Mucosa of rectum (tissue), 2 donors: ENCODE measurements around the gene ARPC1A.
"Not testable (repeated sequence)": the region's sequence is repeated elsewhere in the genome, so short reads cannot be mapped to it uniquely, and the experiment has no call there.

Experiments
- H3K27ac ChIP-seq, 2 donors: one replicate each; pipeline ENCODE4 v1.7.0; 2013; ENCODE audit warnings: inconsistent platforms in 2 of 2, low read depth in 2 of 2, low read length in 2 of 2
- H3K27me3 ChIP-seq, 2 donors: one replicate each; pipeline ENCODE4 v1.7.0; 2013; ENCODE audit warnings: low read length in 2 of 2; ENCODE audit not compliant: control insufficient read depth in 2 of 2, insufficient read depth in 2 of 2
- H3K36me3 ChIP-seq, 2 donors: one replicate each; pipeline ENCODE4 v1.7.0; 2013; ENCODE audit warnings: low read length in 2 of 2; ENCODE audit not compliant: control insufficient read depth in 2 of 2, insufficient read depth in 2 of 2
- H3K4me1 ChIP-seq, 2 donors: one replicate each; pipeline ENCODE4 v1.7.0; 2013; ENCODE audit warnings: low read length in 2 of 2, mild to moderate bottlenecking in 1 of 2; ENCODE audit not compliant: control insufficient read depth in 2 of 2, insufficient read depth in 2 of 2
- H3K4me3 ChIP-seq, 2 donors: one replicate each; pipeline ENCODE4 v1.7.0; 2013; ENCODE audit warnings: low read length in 2 of 2
- H3K9ac ChIP-seq, 2 donors: one replicate each; pipeline ENCODE4 v1.7.0; 2013; ENCODE audit warnings: low read length in 2 of 2, low read depth in 1 of 2, mild to moderate bottlenecking in 1 of 2
- H3K9me3 ChIP-seq, 2 donors: one replicate each; pipeline ENCODE4 v1.7.0; 2013; ENCODE audit warnings: low read length in 2 of 2; ENCODE audit not compliant: control insufficient read depth in 2 of 2
- donor health status: healthy.
- donor health status: Normal muscosa, but diverticular disease.

The ARPC1A gene

DNA sequence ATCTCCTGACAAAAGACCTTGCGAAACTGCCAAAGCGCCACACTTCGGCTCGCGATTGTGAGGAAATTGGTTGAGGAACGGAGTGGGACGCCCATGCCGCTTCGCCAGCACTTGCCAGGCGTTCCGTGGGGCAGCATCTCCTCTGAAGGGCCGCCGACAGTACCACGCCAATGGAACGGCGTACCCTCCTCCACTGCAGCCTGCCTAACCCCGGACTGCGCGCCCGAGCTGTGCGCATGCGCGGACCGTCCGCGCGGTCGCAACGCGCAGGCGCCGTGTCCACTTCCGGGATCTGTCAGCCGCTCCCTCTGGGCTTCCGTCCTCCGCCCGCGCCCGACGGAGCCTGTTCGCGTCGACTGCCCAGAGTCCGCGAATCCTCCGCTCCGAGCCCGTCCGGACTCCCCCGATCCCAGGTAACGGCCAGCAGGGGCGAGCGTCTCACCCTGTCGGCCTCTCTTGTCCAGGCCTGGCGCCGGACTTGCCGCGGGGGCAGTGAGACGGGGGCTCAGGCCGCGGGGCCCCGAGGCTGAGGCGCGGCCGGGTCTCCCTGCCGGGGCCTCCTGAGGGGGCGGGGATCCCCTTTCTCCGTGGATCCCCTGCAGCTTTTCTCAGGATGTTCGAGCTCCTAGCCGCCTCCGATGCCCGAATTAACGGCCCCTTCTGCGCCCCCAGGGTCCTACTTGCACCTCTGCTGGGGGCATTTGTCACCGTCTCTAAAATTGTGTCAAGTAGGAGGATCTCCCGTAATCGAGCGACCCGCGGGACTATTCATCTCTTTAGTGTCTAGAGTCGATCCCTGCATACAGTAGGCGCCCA lies at the start of gene ARPC1A:
Gene ARPC1A (plus strand): TSS at position 307 of the 816 bp plus-strand sequence. CDS start 7,456 bp downstream, outside the sequence.
- H3K27me3 ChIP-seq, result no peaks in the 10 kb centered on the region
- H3K9me3 ChIP-seq, result no peaks in the 10 kb centered on the region
- H3K4me1 ChIP-seq, result peaks cover 18 to 31% of the 10 kb centered on the region in 2 donors
- H3K27ac ChIP-seq, result peak within 1 kb of the TSS; percentile 87 to 94
- peak within 1 kb of the TSS; percentile 94 to 99 for H3K9ac ChIP-seq
- H3K4me3 ChIP-seq, result peak within 1 kb of the TSS; percentile 86 to 98
- H3K36me3 ChIP-seq, result peaks cover 0 to 2% of the 10 kb centered on the region in 2 donors

DNA sequence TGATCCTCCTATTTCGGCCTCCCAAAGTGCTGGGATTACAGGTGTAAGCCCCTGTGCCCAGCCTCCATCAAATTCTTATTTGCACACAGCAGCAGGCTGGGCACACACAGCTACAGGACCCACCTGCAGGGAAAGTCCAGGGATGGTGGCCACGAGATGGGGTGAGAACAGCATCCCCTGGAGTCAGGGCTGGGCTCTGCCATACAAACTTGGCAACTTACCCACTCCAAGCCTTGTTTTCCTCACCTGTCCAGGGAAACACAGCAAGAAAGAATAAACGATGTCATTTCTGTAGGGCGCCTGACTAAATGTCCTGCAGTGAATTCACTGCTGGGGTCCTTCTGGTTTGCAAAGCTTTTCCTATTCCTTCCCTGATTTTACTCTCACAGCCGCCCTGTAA lies 47.5 kb upstream of the ARPC1A start:
- H3K9me3 ChIP-seq, result no peaks in the 10 kb centered on the region
- H3K4me1 ChIP-seq, result peaks cover 0 to 3% of the 10 kb centered on the region in 2 donors

DNA sequence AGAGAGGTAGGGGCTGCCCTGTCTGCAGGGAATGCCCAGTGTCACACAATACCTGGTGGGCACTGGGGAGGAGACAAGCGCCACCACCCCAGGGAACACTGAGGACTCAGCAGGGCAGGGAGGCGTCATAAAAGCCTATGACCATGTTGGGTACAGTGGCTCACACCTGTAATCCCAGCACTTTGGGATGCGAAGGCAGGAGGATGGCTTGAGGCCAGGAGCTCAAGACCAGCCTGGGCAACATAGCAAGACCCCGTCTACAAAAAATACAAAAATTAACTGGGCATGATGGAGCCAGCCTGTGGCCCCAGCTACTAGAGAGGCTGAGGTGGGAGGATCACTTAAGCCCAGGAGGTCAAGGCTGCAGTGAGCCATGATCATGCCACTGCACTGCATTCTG lies 41.5 kb upstream of the ARPC1A start:
- H3K9ac ChIP-seq, H3K36me3 ChIP-seq, H3K27ac ChIP-seq, H3K4me3 ChIP-seq, H3K4me1 ChIP-seq, H3K27me3 ChIP-seq, H3K9me3 ChIP-seq: not testable (repeated sequence)

More for the DNA sequence above, 47.5 kb upstream of the ARPC1A start:
- Histone ChIP-seq H3K27me3 (no peaks in the 10 kb centered on the region), H3K27ac (no peak overlapping the region), H3K9ac (no peak overlapping the region), H3K4me3 (no peak overlapping the region), H3K36me3 (no peaks in the 10 kb centered on the region)

DNA sequence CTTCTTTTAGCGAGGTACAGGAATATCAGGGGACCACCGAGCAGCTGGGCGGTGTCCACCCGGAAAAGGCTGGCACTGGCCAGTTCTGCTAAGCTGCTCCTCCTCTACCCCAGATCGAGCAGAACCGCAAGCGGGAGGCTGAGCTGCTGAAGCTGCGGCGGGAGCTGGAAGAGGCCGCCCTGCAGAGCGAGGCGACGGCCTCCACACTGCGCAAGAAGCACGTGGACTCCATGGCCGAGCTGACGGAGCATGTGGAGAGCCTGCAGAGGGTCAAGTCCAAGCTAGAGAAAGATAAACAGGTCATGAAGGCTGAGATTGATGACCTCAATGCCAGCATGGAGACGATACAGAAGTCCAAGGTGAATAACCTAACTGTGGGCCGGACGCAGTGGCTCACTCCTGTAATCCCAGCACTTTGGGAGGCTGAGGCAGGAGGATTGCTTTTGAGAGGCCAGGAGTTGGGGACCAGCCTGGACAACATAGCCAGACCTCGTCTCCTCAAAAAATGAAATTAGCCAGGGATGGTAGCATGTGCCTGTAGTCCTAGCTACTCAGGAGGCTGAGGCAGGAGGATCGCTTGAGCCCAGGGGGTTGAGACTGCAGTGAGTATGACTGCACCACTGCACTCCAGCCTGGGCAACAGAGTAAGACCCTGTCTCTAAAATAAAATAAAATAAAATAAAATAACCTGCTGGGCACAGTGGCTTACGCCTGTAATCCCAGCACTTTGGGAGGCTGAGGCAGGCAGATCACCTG lies 37.7 kb upstream of the ARPC1A start:
- no peak overlapping the region for H3K27ac ChIP-seq
- H3K27me3 ChIP-seq, result no peaks in the 10 kb centered on the region
- H3K36me3 ChIP-seq, result no peaks in the 10 kb centered on the region
- no peaks in the 10 kb centered on the region for H3K9me3 ChIP-seq
- H3K9ac ChIP-seq, result no peak overlapping the region
- no peaks in the 10 kb centered on the region for H3K4me1 ChIP-seq
- no peak overlapping the region for H3K4me3 ChIP-seq

DNA sequence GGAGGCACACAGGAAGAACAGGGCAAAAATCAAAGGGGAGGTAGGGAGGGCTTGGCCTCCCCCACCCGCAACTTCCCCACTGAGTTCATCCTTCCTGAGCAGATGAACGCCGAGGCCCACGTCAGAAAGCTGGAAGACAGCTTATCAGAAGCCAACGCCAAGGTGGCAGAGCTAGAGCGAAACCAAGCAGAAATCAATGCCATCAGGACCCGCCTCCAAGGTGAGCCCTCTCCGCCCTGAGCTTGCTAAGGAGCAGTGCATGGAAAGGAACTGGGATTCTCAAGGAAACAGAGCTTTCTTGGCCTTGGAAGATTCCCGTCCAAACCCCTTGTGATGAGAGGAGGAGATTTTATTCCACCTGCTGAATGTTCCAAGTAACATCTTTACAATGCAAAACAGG lies 36.5 kb upstream of the ARPC1A start:
- Histone ChIP-seq H3K9ac (no peak overlapping the region), H3K9me3 (no peaks in the 10 kb centered on the region), H3K36me3 (no peaks in the 10 kb centered on the region), H3K27me3 (no peaks in the 10 kb centered on the region), H3K27ac (no peak overlapping the region), H3K4me1 (no peaks in the 10 kb centered on the region), H3K4me3 (no peak overlapping the region)

DNA sequence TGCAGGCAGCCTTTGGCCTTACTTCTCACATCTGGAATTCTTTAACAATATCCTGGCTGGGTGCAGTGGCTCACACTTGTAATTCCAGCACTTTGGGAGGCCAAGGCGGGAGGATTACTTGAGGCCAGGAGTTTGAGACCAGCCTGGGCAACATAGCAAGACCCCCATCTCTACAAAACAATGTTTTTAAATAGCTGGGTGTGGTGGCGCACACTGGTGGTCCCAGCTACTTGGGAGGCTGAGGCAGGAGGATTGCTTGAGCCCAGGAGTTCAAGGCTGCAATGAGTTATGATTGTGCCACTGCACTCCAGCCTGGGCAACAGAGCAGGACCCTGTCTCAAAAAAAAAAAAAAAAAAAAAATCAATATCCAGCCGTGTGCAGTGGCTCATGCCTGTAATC lies 35.5 kb upstream of the ARPC1A start:
- H3K4me1 ChIP-seq, H3K9me3 ChIP-seq, H3K9ac ChIP-seq, H3K27ac ChIP-seq, H3K36me3 ChIP-seq, H3K27me3 ChIP-seq, H3K4me3 ChIP-seq: not testable (repeated sequence)

DNA sequence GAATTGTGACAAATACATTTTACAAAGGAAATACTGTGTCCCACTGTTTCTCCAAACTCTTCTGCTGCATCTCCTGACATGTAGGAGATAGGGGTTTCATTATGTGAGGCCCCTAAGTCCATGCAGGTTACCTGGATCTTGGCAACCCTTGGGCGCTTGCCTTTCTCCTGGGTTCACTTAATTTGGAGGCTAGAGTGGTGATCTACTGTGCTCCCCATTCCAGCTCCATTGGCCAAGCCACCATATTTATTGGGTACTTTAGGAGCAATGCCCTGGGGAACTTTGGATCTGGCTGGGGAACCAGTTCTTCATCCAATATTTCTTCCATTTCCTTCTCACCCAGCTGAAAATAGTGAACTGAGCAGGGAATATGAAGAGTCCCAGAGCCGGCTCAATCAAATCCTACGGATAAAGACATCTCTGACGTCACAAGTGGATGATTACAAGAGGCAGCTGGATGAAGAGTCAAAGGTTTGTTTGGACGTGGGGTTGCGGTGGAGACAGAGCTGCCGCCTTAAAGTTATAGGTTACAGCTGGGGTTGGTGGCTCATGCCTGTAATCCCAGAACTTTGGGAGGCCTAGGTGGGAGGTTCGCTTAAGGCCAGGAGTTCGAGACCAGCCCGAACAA lies 34.6 kb upstream of the ARPC1A start:
- Histone ChIP-seq H3K9ac (no peak overlapping the region), H3K36me3 (no peaks in the 10 kb centered on the region), H3K27ac (no peak overlapping the region), H3K4me1 (no peaks in the 10 kb centered on the region), H3K4me3 (no peak overlapping the region), H3K27me3 (no peaks in the 10 kb centered on the region), H3K9me3 (no peaks in the 10 kb centered on the region)

DNA sequence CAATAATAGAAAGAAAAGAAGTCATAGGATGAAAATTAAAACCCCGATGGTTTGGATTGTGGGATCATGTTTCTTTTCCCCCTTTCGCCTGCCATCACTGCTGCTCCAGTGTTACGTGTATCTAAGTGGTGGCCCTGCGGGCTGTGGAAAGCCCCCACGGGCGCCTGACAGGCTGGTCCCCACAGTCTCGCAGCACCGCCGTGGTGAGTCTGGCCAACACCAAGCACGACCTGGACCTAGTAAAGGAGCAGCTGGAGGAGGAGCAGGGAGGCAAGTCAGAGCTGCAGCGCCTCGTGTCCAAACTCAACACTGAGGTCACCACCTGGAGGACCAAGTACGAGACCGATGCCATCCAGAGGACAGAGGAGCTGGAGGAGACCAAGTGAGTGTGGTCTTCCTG lies 33.6 kb upstream of the ARPC1A start:
- Histone ChIP-seq H3K27me3 (no peaks in the 10 kb centered on the region), H3K36me3 (no peaks in the 10 kb centered on the region), H3K9ac (no peak overlapping the region), H3K4me3 (no peak overlapping the region), H3K27ac (no peak overlapping the region), H3K9me3 (no peaks in the 10 kb centered on the region), H3K4me1 (no peaks in the 10 kb centered on the region)

DNA sequence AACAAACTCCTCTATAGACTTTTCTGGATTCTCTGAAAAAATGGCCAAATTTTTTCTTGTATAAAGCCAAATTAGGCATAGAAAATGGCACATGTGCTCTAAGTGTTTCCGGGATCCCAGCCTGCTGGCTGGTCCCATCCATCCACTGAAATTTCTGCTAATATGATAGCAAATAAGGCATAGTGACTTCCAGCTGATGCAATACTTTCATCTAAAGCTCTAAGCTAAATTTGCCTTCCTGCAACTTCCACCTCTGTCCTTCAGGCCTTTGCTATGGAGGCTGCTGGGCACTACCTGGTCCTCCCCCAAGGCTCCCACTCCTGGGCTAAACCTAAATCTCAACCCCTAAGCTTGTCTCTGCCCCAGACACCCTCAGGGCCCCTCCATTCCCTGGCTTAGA lies 32.5 kb upstream of the ARPC1A start:
- no peaks in the 10 kb centered on the region for H3K9me3 ChIP-seq
- H3K27ac ChIP-seq, result no peak overlapping the region
- H3K27me3 ChIP-seq, result no peaks in the 10 kb centered on the region
- H3K4me1 ChIP-seq, result no peaks in the 10 kb centered on the region
- H3K4me3 ChIP-seq, result no peak overlapping the region
- H3K36me3 ChIP-seq, result no peaks in the 10 kb centered on the region
- no peak overlapping the region for H3K9ac ChIP-seq

DNA sequence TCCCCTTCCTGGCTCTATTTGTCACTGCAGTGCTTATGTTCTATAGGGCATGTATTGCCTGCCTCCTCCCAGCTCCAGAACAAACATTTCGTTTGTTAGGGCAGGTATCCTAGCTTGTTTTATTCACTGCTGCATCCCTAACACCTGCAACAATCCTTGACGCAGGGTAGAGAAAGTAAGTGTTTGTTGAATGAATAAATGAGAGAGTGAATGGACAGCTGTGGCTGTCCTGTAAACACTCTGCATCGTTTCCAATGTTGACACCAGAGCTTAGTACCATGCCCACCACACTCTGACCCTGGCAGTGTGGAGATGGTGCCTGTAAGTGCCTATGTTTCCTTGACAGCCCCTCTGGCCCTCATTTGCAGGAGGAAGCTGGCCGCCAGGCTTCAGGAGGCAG lies 32.0 kb upstream of the ARPC1A start:
- Histone ChIP-seq H3K27me3 (no peaks in the 10 kb centered on the region), H3K4me3 (no peak overlapping the region), H3K4me1 (no peaks in the 10 kb centered on the region), H3K9me3 (no peaks in the 10 kb centered on the region), H3K36me3 (no peaks in the 10 kb centered on the region), H3K27ac (no peak overlapping the region), H3K9ac (no peak overlapping the region)
